Epithelial cell of proximal tubule (primary cell): Measurements from ENCODE around the gene PAX8. TPM values are rescaled to one million over a fixed set of nuclear protein-coding genes. Genes with fewer than 3 reads are reported as not detected.
A peak's percentile ranks its signal among the peaks of the same experiment; 100 is the strongest.
"Not testable (repeated sequence)": the region's sequence is repeated elsewhere in the genome, so short reads cannot be mapped to it uniquely, and the experiment has no call there.

Experiments
- DNase-seq: peaks from one replicate; pipeline ENCODE4 v3.0.0-alpha.2; 2011; ENCODE audit warnings: low read depth
- H3K4me3 ChIP-seq: 2 replicates; pipeline ENCODE4 v1.5.1; 2011; ENCODE audit warnings: low read depth, mild to moderate bottlenecking, low read length
- CTCF ChIP-seq: conservative IDR thresholded peaks from 2 replicates; pipeline ENCODE4 v1.5.1; 2012; ENCODE audit warnings: low read depth, mild to moderate bottlenecking, low read length
- total RNA-seq: library from RNA; depleted of rRNA; stranded (reverse); fragments of >200 nt; gene quantifications from 2 replicates; pipeline ENCODE4 v1.2.3, GENCODE V29; 2015

The PAX8 gene
- 109 and 127 TPM in 2 replicates for total RNA-seq

DNA sequence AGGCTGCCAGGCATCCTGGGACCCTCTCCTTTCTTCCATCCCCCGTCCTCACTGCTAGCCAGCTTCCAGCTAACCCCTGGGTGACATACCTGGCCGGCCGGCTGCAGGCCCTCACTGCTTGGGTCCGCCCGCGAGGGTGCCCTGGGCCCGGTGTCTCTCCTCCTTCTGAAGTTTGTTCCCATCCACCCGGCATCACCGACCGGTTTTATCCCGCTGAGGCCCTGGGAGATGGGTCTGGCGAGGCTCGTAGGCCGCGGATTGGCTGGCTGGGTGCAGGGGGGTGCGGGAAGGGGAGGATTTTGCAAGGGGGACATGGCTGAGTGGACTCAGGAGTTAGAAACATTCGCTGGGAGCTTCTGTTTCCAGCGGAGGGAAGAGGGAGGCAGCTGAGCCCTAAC, at the start of gene PAX8:
Gene PAX8, minus strand, starts transcription at position 180 of the 398 bp plus-strand sequence. CDS start 527 bp downstream, outside the sequence.
- DNase-seq = peak; percentile 82
- H3K4me3 ChIP-seq = peak within 1 kb of the TSS; percentile 84
- no peak for TF ChIP-seq CTCF

GRCh38 chr2:113328043-113328442, 49.3 kb upstream of the PAX8 start:
- TF ChIP-seq CTCF = no peak
- H3K4me3 ChIP-seq = no peak overlapping the region
- no peak for DNase-seq

DNA sequence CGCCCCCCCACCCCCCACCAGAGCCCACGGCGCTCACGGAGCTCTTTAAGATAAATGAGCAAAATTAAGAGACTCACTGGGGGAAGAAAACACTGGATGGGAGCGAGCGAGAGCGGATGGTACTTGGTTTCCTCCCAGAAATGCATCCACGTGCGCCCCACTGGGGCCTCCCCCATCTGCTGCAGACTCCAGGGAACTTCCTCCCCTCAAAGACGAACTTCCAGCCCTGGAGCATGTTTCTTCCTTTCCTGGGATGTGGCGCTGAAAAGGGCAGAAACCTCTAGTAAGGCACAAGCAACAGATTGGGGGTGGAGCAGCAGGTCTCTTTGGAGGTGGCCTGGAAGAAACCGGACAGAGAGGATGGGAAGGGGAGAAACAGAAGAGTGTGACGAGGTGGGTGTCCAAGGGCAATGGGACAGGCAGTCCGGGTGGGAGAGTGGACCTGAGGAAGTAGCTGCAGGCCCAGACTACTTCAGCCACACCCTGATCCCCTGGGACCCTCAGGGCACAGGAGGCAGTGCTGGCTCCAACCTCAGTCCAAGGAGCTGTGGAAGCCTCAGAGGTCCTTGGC, 46.5 kb upstream of the PAX8 start:
- not testable (repeated sequence) for DNase-seq
- peak overlapping the region; percentile 55 for H3K4me3 ChIP-seq

- no peak for DNase-seq
- peak overlapping the region; percentile 55 for H3K4me3 ChIP-seq
- no peak for TF ChIP-seq CTCF
These were observed 46.0 kb upstream of the PAX8 start for GRCh38 chr2:113324684-113325160.

- not testable (repeated sequence) for H3K4me3 ChIP-seq, DNase-seq
These were observed 44.4 kb upstream of the PAX8 start for GRCh38 chr2:113323129-113323528.

DNA sequence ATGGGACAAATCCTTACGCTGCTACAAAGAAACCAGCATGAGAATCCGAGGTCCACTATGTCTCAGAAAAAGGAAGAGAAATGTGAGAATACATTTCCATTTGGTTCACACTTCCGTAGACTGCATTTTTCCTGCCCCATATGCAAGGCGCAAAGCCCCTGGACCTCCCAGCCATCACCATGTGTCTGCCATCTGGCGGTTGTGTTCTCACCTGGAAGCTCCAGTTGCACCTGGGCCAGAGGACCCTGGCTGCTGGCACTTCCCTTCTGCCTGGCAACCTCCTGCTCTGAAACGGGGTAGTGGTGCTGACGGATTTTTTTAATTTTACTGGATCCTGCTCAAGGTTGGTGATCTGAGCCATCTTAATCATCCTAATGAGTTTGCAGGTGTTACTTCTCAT, 41.4 kb upstream of the PAX8 start:
- not testable (repeated sequence) for DNase-seq, H3K4me3 ChIP-seq

- not testable (repeated sequence) for H3K4me3 ChIP-seq, DNase-seq
These were observed 40.2 kb upstream of the PAX8 start for GRCh38 chr2:113318941-113319340.

DNA sequence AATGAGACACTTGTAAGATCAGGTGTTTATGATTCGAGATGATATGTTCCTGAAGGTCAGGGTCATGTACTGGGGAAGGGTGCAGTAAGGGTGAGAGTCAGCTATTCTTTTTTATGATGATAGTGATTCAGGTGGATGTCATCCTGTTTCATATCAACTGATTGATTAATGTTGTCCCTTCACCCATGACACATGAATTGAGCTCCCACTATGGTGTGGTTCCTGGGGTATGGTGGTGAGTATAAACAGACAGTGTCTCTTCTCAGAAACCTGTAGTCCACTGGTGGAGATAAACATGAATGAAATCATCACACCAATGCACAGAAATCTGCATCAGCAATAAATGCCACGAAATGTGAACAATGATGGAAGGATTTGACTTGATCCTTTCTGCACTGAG, 37.4 kb upstream of the PAX8 start:
- TF ChIP-seq CTCF = no peak
- H3K4me3 ChIP-seq = no peak overlapping the region
- DNase-seq = no peak

- not testable (repeated sequence) for H3K4me3 ChIP-seq, DNase-seq
These were observed 35.9 kb upstream of the PAX8 start for GRCh38 chr2:113314663-113315062.

DNA sequence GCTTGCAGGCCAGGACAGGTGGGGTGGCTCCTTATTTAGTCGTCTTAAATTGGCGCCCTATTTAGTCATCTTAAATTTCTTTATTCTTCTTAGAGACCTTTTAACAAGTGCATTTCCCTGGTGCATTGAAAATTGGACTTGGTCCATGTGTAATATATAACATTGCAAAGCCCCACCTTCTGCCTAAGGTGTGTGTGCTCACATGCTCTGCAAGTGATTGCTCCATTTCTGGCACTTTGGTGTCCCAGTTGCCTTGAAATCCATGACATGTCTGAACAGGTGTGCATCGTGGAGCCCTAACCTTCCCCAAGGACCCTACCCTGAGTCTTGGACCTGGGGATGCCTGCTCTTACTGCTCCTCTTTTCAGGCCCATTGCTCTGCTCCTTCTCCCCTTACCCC, 35.5 kb upstream of the PAX8 start:
- not testable (repeated sequence) for H3K4me3 ChIP-seq, DNase-seq

GRCh38 chr2:113311781-113312180, 33.1 kb upstream of the PAX8 start:
- H3K4me3 ChIP-seq, DNase-seq: not testable (repeated sequence)

DNA sequence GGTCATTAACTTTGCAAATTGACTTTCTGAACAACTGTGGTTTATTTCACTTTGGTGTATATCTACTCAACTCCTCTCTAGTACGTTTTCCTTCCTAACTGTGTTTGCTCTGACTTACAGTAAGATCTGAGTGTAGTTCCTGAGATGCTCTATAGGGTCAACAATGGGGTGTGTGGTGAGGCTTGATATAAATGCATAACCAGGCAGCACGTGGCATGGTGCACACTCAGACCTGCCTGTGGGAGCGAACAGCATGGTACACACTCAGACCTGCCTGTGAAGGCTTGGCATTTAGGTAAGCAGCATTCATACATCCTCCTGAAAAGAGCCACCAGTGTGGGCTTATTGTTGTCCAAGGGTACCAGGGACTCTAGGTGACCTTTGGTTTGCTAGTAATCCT, 32.5 kb upstream of the PAX8 start:
- not testable (repeated sequence) for H3K4me3 ChIP-seq, DNase-seq
